22Rv1 (cell line): Measurements from ENCODE around the gene TIMP3.

Source experiments
- CTCF ChIP-seq: fragments of 450-650 bp; IDR thresholded peaks from 2 replicates; pipeline ENCODE4 v1.5.1; 2017; ENCODE audit warnings: mild to moderate bottlenecking
- ZFX ChIP-seq: fragments of 450-650 bp; IDR thresholded peaks from 2 replicates; pipeline ENCODE4 v1.6.1; 2017; ENCODE audit warnings: antibody characterized with exemption, borderline replicate concordance

GRCh38 chr22:32837142-32837541 is 35.6 kb downstream of the TIMP3 start:
- TF ChIP-seq CTCF (no peak), ZFX (no peak)
